Effector memory CD8-positive, alpha-beta T cell (primary cell): Measurements from ENCODE around the gene CLPSL1.

Source experiments
- ATAC-seq: fragments of 150-1000 bp; cut with Tn5 transposase; replicated peaks from 2 replicates; pipeline ENCODE4 v1.10.0; 2021; ENCODE audit warnings: mild to moderate bottlenecking, moderate library complexity
- DNase-seq, 3 experiments: peaks; one replicate each; pipeline ENCODE4 v3.0.0; 2021
- H3K27ac Mint-ChIP-seq, 2 donors: one replicate each; pipeline ENCODE4 v1.8.0; 2022; ENCODE audit warnings: mild to moderate bottlenecking in 2 of 2, mixed read lengths in 2 of 2, moderate library complexity in 2 of 2
- H3K27me3 Mint-ChIP-seq, 2 donors: one replicate each; pipeline ENCODE4 v1.8.0; 2022; ENCODE audit warnings: mixed read lengths in 2 of 2
- H3K36me3 Mint-ChIP-seq: one replicate; pipeline ENCODE4 v1.8.0; 2022; ENCODE audit warnings: mild to moderate bottlenecking, moderate library complexity, mixed read lengths; ENCODE audit not compliant: insufficient read depth
- H3K4me1 Mint-ChIP-seq, 2 donors: one replicate each; pipeline ENCODE4 v1.8.0; 2022; ENCODE audit warnings: low read depth in 2 of 2, mixed read lengths in 2 of 2
- H3K4me3 Mint-ChIP-seq, 2 donors: one replicate each; pipeline ENCODE4 v1.8.0; 2022; ENCODE audit warnings: mild to moderate bottlenecking in 2 of 2, mixed read lengths in 2 of 2, moderate library complexity in 2 of 2
- H3K9me3 Mint-ChIP-seq, 2 donors: one replicate each; pipeline ENCODE4 v1.8.0; 2022; ENCODE audit warnings: mixed read lengths in 2 of 2

The CLPSL1 gene

DNA sequence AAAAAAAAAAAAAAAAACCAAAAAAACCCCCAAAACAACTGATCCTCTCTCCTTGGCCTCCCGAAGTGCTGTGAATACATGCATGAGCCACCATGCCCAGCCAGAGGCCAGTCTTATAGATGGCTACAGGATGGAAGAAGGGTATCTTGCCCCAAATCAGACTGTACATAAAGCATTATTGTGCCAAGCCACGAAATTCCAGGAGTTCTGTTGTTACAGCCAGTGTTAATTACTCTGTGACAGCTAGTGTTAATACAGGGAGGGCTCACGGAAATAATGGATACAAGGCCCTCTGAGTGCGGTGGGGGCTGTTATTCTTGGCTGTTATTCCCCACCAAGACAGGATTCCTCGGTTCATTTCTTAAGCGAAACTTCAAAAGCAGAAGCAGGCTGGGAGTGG, 5.8 kb upstream of the CLPSL1 start:
- Mint-ChIP-seq H3K4me3 (no peak overlapping the region), H3K4me1 (peaks cover 7% of the 10 kb centered on the region in 2 donors), H3K27me3 (peaks cover 29 to 68% of the 10 kb centered on the region in 2 donors), H3K36me3 (no peaks in the 10 kb centered on the region), H3K27ac (no peak overlapping the region), H3K9me3 (no peaks in the 10 kb centered on the region)
- ATAC-seq (no peak), DNase-seq (no peak)

DNA sequence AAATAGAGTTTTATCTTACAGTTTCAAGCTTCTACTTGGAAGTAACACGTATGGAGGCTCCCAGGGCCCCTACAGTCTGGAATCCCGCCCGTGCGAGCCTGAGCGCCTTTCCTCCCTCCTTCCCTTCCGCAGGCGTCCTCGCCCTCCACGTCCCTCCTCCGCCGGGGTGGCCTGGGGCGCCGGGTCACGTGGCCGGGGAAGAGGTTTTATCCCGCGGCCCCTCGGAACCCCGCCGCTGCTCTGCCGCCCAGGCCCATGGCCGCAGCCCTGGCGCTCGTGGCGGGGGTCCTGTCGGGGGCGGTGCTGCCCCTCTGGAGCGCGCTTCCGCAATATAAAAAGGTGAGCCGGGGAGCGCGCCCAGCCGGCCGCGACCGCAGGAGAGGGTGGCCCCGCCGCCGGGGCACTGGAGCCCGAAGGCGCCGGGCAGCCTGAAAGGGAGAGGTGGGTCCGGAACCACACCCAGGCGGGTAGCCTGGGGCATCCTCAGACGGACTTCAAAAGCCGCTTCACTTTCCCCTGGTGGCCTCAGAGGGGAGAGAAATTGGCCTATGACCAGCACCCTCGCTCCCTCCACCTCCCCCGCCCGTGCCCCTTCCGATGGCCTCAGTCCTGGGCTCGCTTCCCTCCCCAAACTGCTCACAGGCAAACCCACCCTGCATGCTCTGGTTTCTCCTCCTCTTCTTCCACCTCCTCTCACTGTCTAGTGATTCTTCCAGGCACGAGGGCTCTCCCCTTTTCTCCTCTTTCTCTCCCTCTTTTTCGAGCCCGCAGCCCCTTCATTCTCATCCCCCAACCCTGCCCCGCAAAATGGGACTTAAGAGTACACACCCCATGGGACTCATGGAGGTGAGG, 4.2 kb upstream of the CLPSL1 start, which contains the start of gene CLPSL2:
CLPSL2 (plus strand) TSS at position 235 of the 852 bp plus-strand sequence; CDS start at position 256, 21 bp downstream.
- H3K36me3 Mint-ChIP-seq: no peaks in the 10 kb centered on the region
- no peak within 1 kb of the TSS for H3K27ac Mint-ChIP-seq
- peak within 1 kb of the TSS; percentile 63 to 71 for H3K4me3 Mint-ChIP-seq
- peaks cover 7% of the 10 kb centered on the region in 2 donors for H3K4me1 Mint-ChIP-seq
- H3K9me3 Mint-ChIP-seq: no peaks in the 10 kb centered on the region
- H3K27me3 Mint-ChIP-seq: peaks cover 35 to 68% of the 10 kb centered on the region in 2 donors
- ATAC-seq (peak; percentile 17), DNase-seq (no peak)

DNA sequence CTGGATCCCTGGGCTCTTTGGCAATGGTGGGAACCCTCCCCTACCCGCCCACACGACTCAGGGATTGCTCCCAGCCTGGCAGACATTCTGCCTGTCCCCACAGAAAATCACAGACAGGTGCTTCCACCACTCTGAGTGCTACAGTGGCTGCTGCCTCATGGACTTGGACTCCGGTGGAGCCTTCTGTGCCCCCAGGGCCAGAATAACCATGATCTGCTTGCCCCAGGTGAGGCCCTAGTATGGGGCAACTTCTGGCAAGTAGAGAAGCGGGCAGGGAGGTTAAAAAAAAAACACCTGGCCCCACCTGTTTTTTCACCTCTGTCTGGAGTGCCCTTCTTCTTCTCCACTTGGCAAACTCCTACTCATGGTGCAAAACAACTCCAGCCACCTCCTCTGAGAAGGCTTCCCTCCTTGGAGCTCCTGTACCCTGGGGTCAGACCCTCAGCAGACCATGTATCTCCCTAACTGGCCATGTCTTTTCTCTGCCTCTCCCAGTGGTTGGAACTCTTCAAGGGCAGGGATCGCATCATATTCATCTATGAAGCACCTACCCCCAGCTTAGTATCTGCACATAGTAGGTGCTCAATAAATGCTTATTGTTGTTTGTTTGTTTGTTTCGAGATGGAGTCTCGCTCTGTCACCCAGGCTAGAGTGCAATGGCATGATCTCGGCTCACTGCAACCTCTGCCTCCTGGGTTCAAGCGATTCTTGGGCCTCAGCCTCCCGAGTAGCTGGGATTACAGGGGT, 3.3 kb upstream of the CLPSL1 start:
- Mint-ChIP-seq H3K36me3 (no peaks in the 10 kb centered on the region), H3K27ac (no peak overlapping the region), H3K9me3 (no peaks in the 10 kb centered on the region), H3K4me1 (peaks cover 7% of the 10 kb centered on the region in 2 donors), H3K4me3 (peak overlapping the region; percentile 63 to 71), H3K27me3 (peaks cover 36 to 69% of the 10 kb centered on the region in 2 donors)
- no peak for DNase-seq
- no peak for ATAC-seq

DNA sequence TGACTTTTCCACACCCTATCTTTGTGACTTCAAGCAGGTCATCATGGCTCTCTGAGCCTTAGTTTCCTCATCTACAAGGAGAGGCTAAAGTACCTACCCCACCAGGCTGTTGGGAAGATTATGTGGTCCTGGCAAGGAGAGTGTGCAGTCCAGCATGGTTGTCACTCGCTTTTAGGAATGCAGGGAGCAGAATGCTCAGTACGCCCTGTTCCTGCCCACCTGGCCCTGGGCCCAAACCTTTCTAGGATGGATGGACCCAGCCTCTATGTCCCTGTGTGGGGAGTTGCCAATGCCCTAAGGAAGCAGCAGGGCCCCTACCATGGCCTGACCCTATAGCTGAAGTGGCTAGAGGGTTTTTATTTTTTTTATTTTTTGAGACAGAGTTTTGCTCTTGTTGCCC, 2.4 kb upstream of the CLPSL1 start:
- Mint-ChIP-seq H3K27me3 (peaks cover 43 to 75% of the 10 kb centered on the region in 2 donors), H3K9me3 (no peaks in the 10 kb centered on the region), H3K4me1 (peaks cover 7% of the 10 kb centered on the region in 2 donors), H3K4me3 (no peak overlapping the region), H3K27ac (no peak overlapping the region), H3K36me3 (no peaks in the 10 kb centered on the region)
- DNase-seq (no peak), ATAC-seq (no peak)

- DNase-seq (no peak), ATAC-seq (no peak)
- peaks cover 54 to 82% of the 10 kb centered on the region in 2 donors for H3K27me3 Mint-ChIP-seq
- no peaks in the 10 kb centered on the region for H3K9me3 Mint-ChIP-seq
- H3K4me1 Mint-ChIP-seq: peaks cover 4 to 7% of the 10 kb centered on the region in 2 donors
- H3K4me3 Mint-ChIP-seq: no peak overlapping the region
- H3K27ac Mint-ChIP-seq: no peak overlapping the region
- H3K36me3 Mint-ChIP-seq: no peaks in the 10 kb centered on the region
Measured at GRCh38 chr6:35781290-35781689, 471 bp downstream of the CLPSL1 start.

GRCh38 chr6:35782424-35782823, 1.6 kb downstream of the CLPSL1 start:
- peaks cover 2 to 3% of the 10 kb centered on the region in 2 donors for H3K4me1 Mint-ChIP-seq
- H3K27ac Mint-ChIP-seq: no peak overlapping the region
- no peaks in the 10 kb centered on the region for H3K36me3 Mint-ChIP-seq
- peaks cover 58 to 83% of the 10 kb centered on the region in 2 donors for H3K27me3 Mint-ChIP-seq
- H3K4me3 Mint-ChIP-seq: no peak overlapping the region
- DNase-seq (no peak), ATAC-seq (no peak)
- H3K9me3 Mint-ChIP-seq: no peaks in the 10 kb centered on the region

- H3K36me3 Mint-ChIP-seq: no peaks in the 10 kb centered on the region
- no peak overlapping the region for H3K27ac Mint-ChIP-seq
- H3K27me3 Mint-ChIP-seq: peaks cover 66 to 85% of the 10 kb centered on the region in 2 donors
Measured at GRCh38 chr6:35784200-35784599, 3.4 kb downstream of the CLPSL1 start.

DNA sequence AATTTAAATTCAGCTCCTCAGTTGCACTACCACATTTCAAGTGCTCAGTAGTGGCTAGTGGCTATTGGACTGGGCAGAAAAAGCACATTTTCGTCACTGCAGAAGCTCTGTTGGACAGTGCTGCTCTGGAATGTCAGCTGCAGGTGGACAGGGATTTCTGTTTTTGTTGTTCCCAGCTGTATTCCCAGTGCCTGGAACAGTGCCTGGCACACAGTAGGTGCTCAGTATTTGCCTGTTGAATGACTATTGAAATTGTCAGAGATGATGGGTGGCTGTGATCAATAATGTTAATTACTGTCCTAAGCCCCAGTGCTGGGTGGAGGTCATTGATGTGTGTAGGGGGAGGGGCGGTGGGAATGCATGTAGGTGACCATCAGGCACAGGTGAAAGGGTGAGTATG, 5.5 kb downstream of the CLPSL1 start:
- Mint-ChIP-seq H3K36me3 (no peaks in the 10 kb centered on the region), H3K27me3 (peaks cover 72 to 86% of the 10 kb centered on the region in 2 donors), H3K9me3 (no peaks in the 10 kb centered on the region), H3K4me1 (no peaks in the 10 kb centered on the region), H3K4me3 (no peak overlapping the region), H3K27ac (no peak overlapping the region)
- ATAC-seq (no peak), DNase-seq (no peak)

More at GRCh38 chr6:35784200-35784599, 3.4 kb downstream of the CLPSL1 start:
- no peak for ATAC-seq
- DNase-seq: no peak
- H3K4me3 Mint-ChIP-seq: no peak overlapping the region
- no peaks in the 10 kb centered on the region for H3K9me3 Mint-ChIP-seq
- no peaks in the 10 kb centered on the region for H3K4me1 Mint-ChIP-seq

- ATAC-seq (no peak), DNase-seq (no peak)
- Mint-ChIP-seq H3K4me1 (no peaks in the 10 kb centered on the region), H3K9me3 (no peaks in the 10 kb centered on the region), H3K36me3 (no peaks in the 10 kb centered on the region), H3K4me3 (no peak overlapping the region), H3K27me3 (peaks cover 70 to 82% of the 10 kb centered on the region in 2 donors), H3K27ac (no peak overlapping the region)
Measured at GRCh38 chr6:35786810-35787209, 6.0 kb downstream of the CLPSL1 start.

- no peaks in the 10 kb centered on the region for H3K4me1 Mint-ChIP-seq
- peaks cover 63 to 76% of the 10 kb centered on the region in 2 donors for H3K27me3 Mint-ChIP-seq
- H3K9me3 Mint-ChIP-seq: no peaks in the 10 kb centered on the region
- no peaks in the 10 kb centered on the region for H3K36me3 Mint-ChIP-seq
- no peak for DNase-seq
- no peak for ATAC-seq
- H3K4me3 Mint-ChIP-seq: no peak overlapping the region
- no peak overlapping the region for H3K27ac Mint-ChIP-seq
Measured at GRCh38 chr6:35787266-35788218, 6.7 kb downstream of the CLPSL1 start.

- Mint-ChIP-seq H3K36me3 (no peaks in the 10 kb centered on the region), H3K4me1 (no peaks in the 10 kb centered on the region), H3K27me3 (peaks cover 56 to 79% of the 10 kb centered on the region in 2 donors), H3K4me3 (no peak overlapping the region), H3K27ac (no peak overlapping the region), H3K9me3 (no peaks in the 10 kb centered on the region)
- ATAC-seq (no peak), DNase-seq (no peak)
Measured at GRCh38 chr6:35788423-35788982, 7.7 kb downstream of the CLPSL1 start.

DNA sequence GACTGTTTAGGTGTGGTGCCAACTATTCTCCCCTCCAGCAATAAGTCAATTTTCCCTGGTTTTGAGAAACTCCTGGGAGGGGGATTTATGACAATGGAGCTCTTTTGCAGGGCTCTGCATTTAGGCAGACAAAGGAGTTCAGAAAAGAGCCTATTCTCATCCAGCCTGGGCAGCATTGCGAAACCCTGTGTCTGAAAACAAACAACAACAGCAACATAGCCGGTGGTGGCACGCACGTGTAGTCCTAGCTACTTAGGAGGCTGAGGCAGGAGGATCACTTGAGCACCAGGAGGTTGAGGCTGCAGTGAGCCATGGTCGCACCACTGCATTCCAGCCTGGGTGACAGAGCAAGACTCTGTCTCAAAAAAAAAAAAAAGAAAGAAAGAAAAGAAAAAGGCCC, 9.9 kb downstream of the CLPSL1 start:
- ATAC-seq (no peak), DNase-seq (no peak)
- H3K4me3 Mint-ChIP-seq: no peak overlapping the region
- H3K9me3 Mint-ChIP-seq: no peaks in the 10 kb centered on the region
- no peaks in the 10 kb centered on the region for H3K4me1 Mint-ChIP-seq
- H3K27ac Mint-ChIP-seq: no peak overlapping the region
- no peaks in the 10 kb centered on the region for H3K36me3 Mint-ChIP-seq
- peaks cover 41 to 67% of the 10 kb centered on the region in 2 donors for H3K27me3 Mint-ChIP-seq
